ENCODE measurements around the gene PSG2.
"Not testable (repeated sequence)": the region's sequence is repeated elsewhere in the genome, so short reads cannot be mapped to it uniquely, and the experiment has no call there.

PSG2 gene

GRCh38 chr19:43062418-43062817 is 20.1 kb downstream of the PSG2 start:
- not testable (repeated sequence) for DNase-seq

- not testable (repeated sequence) for DNase-seq
Measured at GRCh38 chr19:43061326-43061725, 21.2 kb downstream of the PSG2 start.

- DNase-seq = not testable (repeated sequence)
Measured at GRCh38 chr19:43060254-43060653, 22.2 kb downstream of the PSG2 start.

- not testable (repeated sequence) for DNase-seq
Measured at GRCh38 chr19:43059482-43059881, 23.0 kb downstream of the PSG2 start.

GRCh38 chr19:43058440-43058839 is 24.1 kb downstream of the PSG2 start:
- DNase-seq = not testable (repeated sequence)

GRCh38 chr19:43047966-43048365 is 34.5 kb downstream of the PSG2 start:
- not testable (repeated sequence) for DNase-seq

GRCh38 chr19:43046578-43046977 is 35.9 kb downstream of the PSG2 start:
- DNase-seq = not testable (repeated sequence)

GRCh38 chr19:43043492-43044180 is 38.9 kb downstream of the PSG2 start:
- DNase-seq = not testable (repeated sequence)

- not testable (repeated sequence) for DNase-seq
Measured at GRCh38 chr19:43031645-43032044, 50.9 kb downstream of the PSG2 start.

- no peak for DNase-seq
Measured at GRCh38 chr19:43028866-43029265, 53.6 kb downstream of the PSG2 start.

GRCh38 chr19:43027985-43028384 is 54.5 kb downstream of the PSG2 start:
- not testable (repeated sequence) for DNase-seq

GRCh38 chr19:43027061-43027460 is 55.4 kb downstream of the PSG2 start:
- not testable (repeated sequence) for DNase-seq

- DNase-seq = not testable (repeated sequence)
Measured at GRCh38 chr19:43026369-43026768, 56.1 kb downstream of the PSG2 start, which contains the start of gene PSG11. Gene PSG11, minus strand, starts transcription at chr19:43026469. Its CDS starts 97 bp downstream, at chr19:43026372.

- DNase-seq = not testable (repeated sequence)
Measured at GRCh38 chr19:43022098-43022497, 60.4 kb downstream of the PSG2 start.

- not testable (repeated sequence) for DNase-seq
Measured at GRCh38 chr19:43021629-43022028, 60.9 kb downstream of the PSG2 start.

- not testable (repeated sequence) for DNase-seq
Measured at GRCh38 chr19:43019588-43019987, 62.9 kb downstream of the PSG2 start.

Data from DMS79 (cell line).